ENCODE data around the gene TOM1. TPM values are rescaled to one million over a fixed set of nuclear protein-coding genes. Genes with fewer than 3 reads are reported as not detected.
"Not testable (repeated sequence)": the region's sequence is repeated elsewhere in the genome, so short reads cannot be mapped to it uniquely, and the experiment has no call there.

Gene TOM1
- polyA plus RNA-seq, 3 donors from 2014 or later: 24.5 to 31.2 (median 26.2) TPM

DNA sequence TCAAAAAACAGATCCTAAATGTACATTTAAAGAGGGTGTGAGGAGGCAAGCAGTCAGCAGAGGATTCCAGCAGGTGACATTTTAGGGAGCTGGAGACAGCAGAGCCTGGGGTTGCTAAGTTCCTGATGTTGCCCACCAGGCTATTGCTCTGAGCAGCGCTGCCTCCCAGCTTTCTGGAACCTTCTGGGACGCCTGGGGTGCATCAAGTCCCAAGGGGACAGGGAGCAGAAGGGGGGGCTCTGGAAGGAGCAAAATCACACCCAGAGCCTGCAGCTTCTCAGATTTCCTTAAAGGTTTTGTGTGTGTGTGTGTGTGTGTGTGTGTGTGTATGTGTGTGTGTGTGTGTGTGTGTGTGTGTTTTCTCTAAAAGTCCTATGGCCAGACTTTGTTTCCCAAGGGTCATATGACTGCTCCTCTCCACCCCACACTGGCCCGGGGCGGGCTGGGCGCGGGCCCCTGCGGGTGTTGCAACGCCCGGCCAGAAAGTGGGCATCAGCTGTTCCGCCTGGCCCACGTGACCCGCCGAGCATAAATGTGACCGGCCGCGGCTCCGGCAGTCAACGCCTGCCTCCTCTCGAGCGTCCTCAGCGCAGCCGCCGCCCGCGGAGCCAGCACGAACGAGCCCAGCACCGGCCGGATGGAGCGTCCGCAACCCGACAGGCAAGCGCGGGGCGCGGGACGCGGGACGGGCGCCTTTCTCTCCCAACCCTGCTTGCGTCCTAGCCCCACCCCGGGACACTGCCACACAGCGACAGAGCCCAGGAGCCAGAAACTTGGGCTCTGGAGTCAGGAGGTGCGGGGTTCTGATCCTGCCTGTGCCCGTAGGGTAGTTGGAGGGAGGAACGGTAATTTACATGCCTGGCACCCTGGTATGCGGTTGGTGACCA is 81.1 kb downstream of the TOM1 start, which contains the start of gene HMOX1:
Gene HMOX1 (plus strand): TSS at position 560 of the 887 bp plus-strand sequence. CDS start 78 bp downstream, at position 638.
- H3K36me3 Mint-ChIP-seq: no peaks in the 10 kb centered on the region
- peak within 1 kb of the TSS; percentile 56 to 86 (median 71) for H3K27ac Mint-ChIP-seq
- H3K9me3 Mint-ChIP-seq: no peaks in the 10 kb centered on the region
- peak; percentile 67 to 73 (median 70) for DNase-seq
- peaks cover 20 to 22% of the 10 kb centered on the region in 2 donors for H3K4me1 Mint-ChIP-seq
- peak within 1 kb of the TSS; percentile 74 to 81 (median 78) for H3K4me3 Mint-ChIP-seq
- H3K27me3 Mint-ChIP-seq (ENCODE audit: low read depth in 3 of 3): peaks cover 3 to 14% (median 3%) of the 10 kb centered on the region in 3 donors

DNA sequence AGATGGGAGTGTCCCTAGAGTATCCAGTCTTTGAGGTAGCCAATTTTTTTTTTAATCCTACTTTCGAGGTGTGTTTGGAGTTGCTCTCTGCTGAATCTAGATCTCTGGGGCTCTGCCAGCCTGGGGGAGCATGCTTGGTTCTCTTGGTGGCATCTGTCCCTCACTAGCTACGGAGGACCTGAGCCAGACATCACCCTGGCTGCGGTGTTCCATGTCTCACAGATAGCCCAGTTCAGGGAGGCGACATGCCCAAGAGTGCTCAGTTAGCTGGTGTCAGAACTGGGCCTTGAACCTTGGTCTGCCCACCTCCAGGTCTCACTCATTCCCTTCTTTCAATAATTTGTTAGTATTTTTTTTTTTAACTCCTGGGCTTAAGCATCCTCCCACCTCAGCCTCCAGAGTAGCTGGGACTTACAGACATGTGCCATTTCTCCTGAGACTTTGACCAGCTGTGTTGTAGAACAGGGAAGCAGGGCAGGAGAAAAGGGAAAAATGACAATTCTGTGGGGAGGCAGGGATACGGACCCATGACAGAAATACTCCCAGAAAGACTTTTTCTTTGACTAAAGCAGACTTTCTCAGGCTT is 81.8 kb downstream of the TOM1 start:
- Mint-ChIP-seq H3K27ac (peak overlapping the region in 4 of 6 donors; percentile 56 to 76 (median 71)), H3K36me3 (no peaks in the 10 kb centered on the region), H3K4me1 (peaks cover 20 to 22% of the 10 kb centered on the region in 2 donors), H3K27me3 (ENCODE audit: low read depth in 3 of 3) (peaks cover 3 to 14% (median 3%) of the 10 kb centered on the region in 3 donors), H3K4me3 (peak overlapping the region; percentile 74 to 81 (median 78)), H3K9me3 (no peaks in the 10 kb centered on the region)
- DNase-seq: no peak

DNA sequence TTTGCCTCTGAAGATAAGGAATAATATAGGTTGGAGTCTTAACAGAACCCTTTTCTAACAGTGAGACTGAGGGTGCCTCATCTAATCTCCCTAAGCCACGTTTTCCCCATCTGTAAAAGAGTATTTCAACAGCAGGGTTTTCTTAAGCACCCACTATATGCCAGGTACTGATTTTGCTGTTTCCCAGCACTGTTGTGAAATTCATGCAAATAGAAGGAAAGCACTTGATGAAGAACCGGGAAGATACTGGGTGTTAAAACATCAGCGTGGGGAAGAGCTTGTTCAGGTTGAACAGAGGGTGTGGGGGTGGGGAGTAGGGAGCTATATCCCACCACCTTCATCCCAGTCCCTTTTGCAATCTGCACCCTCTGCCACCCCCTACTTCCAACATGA is 84.0 kb downstream of the TOM1 start:
- Mint-ChIP-seq H3K27ac (no peak overlapping the region), H3K36me3 (no peaks in the 10 kb centered on the region), H3K4me3 (no peak overlapping the region), H3K9me3 (no peaks in the 10 kb centered on the region), H3K27me3 (ENCODE audit: low read depth in 3 of 3) (peaks cover 3 to 14% (median 3%) of the 10 kb centered on the region in 3 donors), H3K4me1 (peaks cover 8 to 12% of the 10 kb centered on the region in 2 donors)
- no peak for DNase-seq

DNA sequence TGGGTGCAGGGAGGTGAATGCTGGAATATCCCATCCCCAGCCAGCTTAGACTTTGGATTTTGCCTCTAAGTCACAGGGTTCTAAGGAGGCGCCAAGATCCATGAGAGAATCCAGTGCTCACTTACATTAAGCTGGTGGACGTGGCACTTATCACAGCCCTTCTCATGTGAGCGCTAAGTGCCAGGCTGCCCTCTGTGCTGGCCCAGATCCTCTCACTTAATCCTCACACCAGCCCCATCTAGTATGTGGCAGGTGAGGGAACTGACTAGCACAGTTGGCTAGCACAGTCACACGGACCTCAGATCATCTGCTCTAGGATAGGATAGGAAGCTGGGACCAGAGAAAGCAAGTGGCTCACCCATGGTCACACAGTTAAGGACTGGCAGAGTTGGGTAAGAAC is 84.8 kb downstream of the TOM1 start:
- H3K4me3 Mint-ChIP-seq: no peak overlapping the region
- no peaks in the 10 kb centered on the region for H3K9me3 Mint-ChIP-seq
- H3K27me3 Mint-ChIP-seq (ENCODE audit: low read depth in 3 of 3): peaks cover 3 to 10% (median 3%) of the 10 kb centered on the region in 3 donors
- H3K36me3 Mint-ChIP-seq: no peaks in the 10 kb centered on the region
- peaks cover 8 to 12% of the 10 kb centered on the region in 2 donors for H3K4me1 Mint-ChIP-seq
- H3K27ac Mint-ChIP-seq: no peak overlapping the region
- no peak for DNase-seq

DNA sequence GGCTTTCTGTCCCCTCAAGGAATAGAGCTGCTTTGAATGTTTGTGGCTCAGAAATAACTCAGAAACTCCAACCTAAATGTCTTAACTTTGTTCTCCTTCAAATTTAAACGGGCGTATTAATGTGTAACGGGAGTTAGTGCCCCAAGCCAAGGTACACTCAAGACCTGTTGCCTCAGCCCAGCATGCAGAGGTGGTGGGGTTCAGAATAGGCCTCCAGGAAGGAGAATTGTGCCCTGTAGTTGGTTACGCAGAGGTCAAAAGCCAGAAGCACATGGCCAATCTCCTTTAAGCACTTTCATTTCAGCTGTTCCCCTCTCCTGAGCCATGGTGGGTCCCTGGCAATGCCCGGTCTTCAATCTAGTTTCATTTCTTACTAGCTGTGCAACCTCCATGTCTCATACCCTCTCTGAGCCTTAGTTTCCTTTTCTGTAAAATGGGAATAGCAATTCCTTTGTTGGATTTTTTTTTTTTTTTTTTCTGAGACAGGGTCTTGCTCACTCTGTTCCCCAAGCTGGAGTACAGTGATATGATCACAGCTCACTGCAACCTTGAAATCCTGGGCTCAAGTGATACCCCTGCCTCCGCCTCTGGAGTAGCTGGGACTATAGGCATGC is 85.4 kb downstream of the TOM1 start:
- DNase-seq: no peak
- Mint-ChIP-seq H3K4me3 (no peak overlapping the region), H3K4me1 (peaks cover 8 to 12% of the 10 kb centered on the region in 2 donors), H3K9me3 (no peaks in the 10 kb centered on the region), H3K27me3 (ENCODE audit: low read depth in 3 of 3) (peaks cover under 1 to 8% (median under 1%) of the 10 kb centered on the region in 3 donors), H3K36me3 (no peaks in the 10 kb centered on the region), H3K27ac (no peak overlapping the region)

DNA sequence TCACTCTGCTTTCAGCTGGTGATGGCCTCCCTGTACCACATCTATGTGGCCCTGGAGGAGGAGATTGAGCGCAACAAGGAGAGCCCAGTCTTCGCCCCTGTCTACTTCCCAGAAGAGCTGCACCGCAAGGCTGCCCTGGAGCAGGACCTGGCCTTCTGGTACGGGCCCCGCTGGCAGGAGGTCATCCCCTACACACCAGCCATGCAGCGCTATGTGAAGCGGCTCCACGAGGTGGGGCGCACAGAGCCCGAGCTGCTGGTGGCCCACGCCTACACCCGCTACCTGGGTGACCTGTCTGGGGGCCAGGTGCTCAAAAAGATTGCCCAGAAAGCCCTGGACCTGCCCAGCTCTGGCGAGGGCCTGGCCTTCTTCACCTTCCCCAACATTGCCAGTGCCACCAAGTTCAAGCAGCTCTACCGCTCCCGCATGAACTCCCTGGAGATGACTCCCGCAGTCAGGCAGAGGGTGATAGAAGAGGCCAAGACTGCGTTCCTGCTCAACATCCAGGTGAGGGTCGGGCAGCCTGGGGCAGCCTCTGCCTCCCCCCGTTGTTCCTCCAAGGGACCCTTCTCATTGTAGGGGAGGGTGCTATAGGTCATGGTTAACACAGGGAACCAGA is 87.1 kb downstream of the TOM1 start:
- Mint-ChIP-seq H3K27me3 (ENCODE audit: low read depth in 3 of 3) (no peaks in the 10 kb centered on the region), H3K9me3 (no peaks in the 10 kb centered on the region), H3K36me3 (no peaks in the 10 kb centered on the region), H3K27ac (no peak overlapping the region), H3K4me1 (peaks cover 1 to 2% of the 10 kb centered on the region in 2 donors), H3K4me3 (no peak overlapping the region)
- DNase-seq: no peak

DNA sequence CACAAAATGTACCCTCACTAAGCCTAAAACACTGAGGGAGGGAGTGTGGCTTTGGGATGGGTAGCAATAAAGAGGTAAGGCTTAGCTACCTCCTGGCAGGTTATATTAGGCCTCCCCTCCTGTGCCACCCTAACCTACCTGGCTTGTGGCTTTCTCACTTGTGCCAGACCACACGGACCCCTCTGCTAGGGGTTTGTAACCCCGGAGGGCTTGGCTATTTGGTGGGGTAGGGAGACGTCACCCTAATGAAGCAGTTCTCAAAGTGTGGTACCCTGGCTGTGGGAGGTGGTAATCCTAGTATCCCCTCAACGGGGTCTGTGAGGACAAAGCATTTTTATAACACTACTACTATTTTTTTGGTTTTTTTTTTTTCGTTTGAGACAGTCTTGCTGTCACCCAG is 91.2 kb downstream of the TOM1 start:
- H3K9me3 Mint-ChIP-seq: no peaks in the 10 kb centered on the region
- H3K27ac Mint-ChIP-seq: no peak overlapping the region
- peaks cover 0 to 2% (median 0%) of the 10 kb centered on the region in 3 donors for H3K27me3 Mint-ChIP-seq (ENCODE audit: low read depth in 3 of 3)
- no peak for DNase-seq
- H3K36me3 Mint-ChIP-seq: peaks cover 0 to 7% (median 0%) of the 10 kb centered on the region in 3 donors
- no peak overlapping the region for H3K4me3 Mint-ChIP-seq
- peaks cover 12% of the 10 kb centered on the region in 2 donors for H3K4me1 Mint-ChIP-seq

DNA sequence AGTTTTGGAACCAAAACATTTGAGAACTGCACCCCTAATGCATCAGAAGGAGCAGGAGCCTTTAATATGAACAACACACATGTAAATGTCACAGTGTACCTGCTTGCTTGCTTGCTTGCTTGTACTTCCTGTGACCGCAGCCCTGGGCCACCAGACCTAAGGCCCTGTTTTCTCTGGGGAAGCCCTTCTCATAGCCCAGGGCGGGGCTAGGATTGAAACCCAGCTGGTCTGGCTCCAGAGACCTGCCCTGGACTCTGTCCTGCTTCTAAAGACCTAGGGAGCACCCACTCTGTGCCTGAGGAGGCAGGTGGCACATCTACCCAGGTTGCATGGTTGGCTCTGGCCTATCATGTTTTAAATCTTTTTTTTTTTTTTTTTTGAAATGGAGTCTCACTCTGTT is 92.7 kb downstream of the TOM1 start:
- H3K9me3 Mint-ChIP-seq: no peaks in the 10 kb centered on the region
- no peak overlapping the region for H3K27ac Mint-ChIP-seq
- H3K27me3 Mint-ChIP-seq (ENCODE audit: low read depth in 3 of 3): peaks cover 0 to 5% (median 0%) of the 10 kb centered on the region in 3 donors
- peaks cover 0 to 7% (median 0%) of the 10 kb centered on the region in 3 donors for H3K36me3 Mint-ChIP-seq
- no peak overlapping the region for H3K4me3 Mint-ChIP-seq
- H3K4me1 Mint-ChIP-seq: peaks cover 12% of the 10 kb centered on the region in 2 donors
- DNase-seq: no peak

DNA sequence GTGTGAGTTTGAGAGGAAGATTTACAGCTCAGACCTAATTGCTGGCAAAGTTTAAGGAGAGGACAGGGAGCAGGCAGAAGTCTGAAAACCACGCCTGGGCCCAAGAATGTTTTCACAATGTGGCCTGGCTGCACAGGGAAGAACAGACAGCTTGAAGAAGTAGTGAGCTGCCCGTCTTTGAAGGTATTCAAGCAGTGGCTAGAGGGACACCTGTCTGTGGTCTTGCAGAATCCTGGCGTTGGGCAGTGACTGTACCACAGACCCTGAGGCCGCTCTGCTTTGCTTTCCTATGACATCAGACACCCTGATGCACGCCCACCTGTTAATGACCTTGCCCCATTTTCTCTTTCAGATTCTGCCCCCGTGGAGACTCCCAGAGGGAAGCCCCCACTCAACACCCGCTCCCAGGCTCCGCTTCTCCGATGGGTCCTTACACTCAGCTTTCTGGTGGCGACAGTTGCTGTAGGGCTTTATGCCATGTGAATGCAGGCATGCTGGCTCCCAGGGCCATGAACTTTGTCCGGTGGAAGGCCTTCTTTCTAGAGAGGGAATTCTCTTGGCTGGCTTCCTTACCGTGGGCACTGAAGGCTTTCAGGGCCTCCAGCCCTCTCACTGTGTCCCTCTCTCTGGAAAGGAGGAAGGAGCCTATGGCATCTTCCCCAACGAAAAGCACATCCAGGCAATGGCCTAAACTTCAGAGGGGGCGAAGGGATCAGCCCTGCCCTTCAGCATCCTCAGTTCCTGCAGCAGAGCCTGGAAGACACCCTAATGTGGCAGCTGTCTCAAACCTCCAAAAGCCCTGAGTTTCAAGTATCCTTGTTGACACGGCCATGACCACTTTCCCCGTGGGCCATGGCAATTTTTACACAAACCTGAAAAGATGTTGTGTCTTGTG is 93.7 kb downstream of the TOM1 start:
- H3K27ac Mint-ChIP-seq: peak overlapping the region; percentile 65 to 89 (median 86)
- H3K27me3 Mint-ChIP-seq (ENCODE audit: low read depth in 3 of 3): peaks cover 0 to 5% (median 0%) of the 10 kb centered on the region in 3 donors
- H3K4me3 Mint-ChIP-seq: peak overlapping the region in 4 of 5 donors; percentile 15 to 63 (median 30)
- peaks cover 12% of the 10 kb centered on the region in 2 donors for H3K4me1 Mint-ChIP-seq
- peaks cover 0 to 7% (median 0%) of the 10 kb centered on the region in 3 donors for H3K36me3 Mint-ChIP-seq
- no peaks in the 10 kb centered on the region for H3K9me3 Mint-ChIP-seq
- no peak for DNase-seq

DNA sequence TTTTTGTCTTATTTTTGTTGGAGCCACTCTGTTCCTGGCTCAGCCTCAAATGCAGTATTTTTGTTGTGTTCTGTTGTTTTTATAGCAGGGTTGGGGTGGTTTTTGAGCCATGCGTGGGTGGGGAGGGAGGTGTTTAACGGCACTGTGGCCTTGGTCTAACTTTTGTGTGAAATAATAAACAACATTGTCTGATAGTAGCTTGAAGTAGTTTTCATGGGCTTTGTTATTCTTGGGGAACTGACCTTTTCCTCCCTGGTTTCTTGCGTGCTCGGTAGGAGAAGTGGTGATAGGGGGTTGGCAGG is 94.3 kb downstream of the TOM1 start:
- H3K27ac Mint-ChIP-seq: peak overlapping the region; percentile 65 to 89 (median 86)
- H3K4me1 Mint-ChIP-seq: peaks cover 12 to 13% of the 10 kb centered on the region in 2 donors
- DNase-seq: peak in 2 of 3 donors; percentile 9
- H3K9me3 Mint-ChIP-seq: no peaks in the 10 kb centered on the region
- H3K27me3 Mint-ChIP-seq (ENCODE audit: low read depth in 3 of 3): peaks cover 0 to 5% (median 2%) of the 10 kb centered on the region in 3 donors
- peak overlapping the region; percentile 15 to 63 (median 35) for H3K4me3 Mint-ChIP-seq
- peaks cover 0 to 7% (median 0%) of the 10 kb centered on the region in 3 donors for H3K36me3 Mint-ChIP-seq

DNA sequence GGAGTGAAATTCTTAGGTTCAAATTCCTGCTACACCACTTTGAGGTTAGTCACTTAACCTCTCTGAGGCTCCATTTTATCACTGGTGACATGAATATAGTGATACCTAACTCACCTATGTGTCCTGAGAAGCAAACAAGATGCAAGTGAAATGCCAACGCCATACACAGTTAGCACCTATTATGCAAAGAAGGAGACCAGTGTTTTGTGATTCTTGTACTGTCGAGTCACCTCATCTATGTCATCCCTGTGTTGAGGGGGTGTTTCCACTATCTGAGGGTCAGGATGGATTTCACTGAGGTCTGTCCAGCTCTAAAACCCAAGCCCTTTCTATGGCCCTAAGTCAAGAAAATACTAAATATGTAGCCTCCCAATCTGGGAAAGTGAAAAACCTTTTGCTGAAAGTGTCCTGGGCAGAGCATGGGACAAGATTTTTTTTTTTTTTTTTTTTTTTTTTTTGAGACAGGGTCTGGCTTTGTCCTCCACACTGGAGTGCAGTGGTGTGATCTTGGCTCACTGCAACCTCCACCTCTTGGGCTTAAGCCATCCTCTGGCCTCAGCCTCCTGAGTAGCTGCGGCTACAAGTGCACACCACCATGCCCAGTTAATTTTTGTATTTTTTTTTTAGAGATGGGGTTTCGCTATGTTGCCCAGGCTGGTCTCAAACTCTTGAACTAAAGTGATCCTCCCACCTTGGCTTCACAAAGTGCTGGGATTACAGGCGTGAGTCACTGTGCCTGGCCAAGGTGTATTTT is 95.3 kb downstream of the TOM1 start:
- H3K4me1 Mint-ChIP-seq: peaks cover 19 to 20% of the 10 kb centered on the region in 2 donors
- no peaks in the 10 kb centered on the region for H3K9me3 Mint-ChIP-seq
- peaks cover 6 to 12% (median 6%) of the 10 kb centered on the region in 3 donors for H3K27me3 Mint-ChIP-seq (ENCODE audit: low read depth in 3 of 3)
- no peak for DNase-seq
- no peak overlapping the region for H3K4me3 Mint-ChIP-seq
- peaks cover 0 to 7% (median 0%) of the 10 kb centered on the region in 3 donors for H3K36me3 Mint-ChIP-seq
- H3K27ac Mint-ChIP-seq: peak overlapping the region in 2 of 6 donors; percentile 58 to 89

DNA sequence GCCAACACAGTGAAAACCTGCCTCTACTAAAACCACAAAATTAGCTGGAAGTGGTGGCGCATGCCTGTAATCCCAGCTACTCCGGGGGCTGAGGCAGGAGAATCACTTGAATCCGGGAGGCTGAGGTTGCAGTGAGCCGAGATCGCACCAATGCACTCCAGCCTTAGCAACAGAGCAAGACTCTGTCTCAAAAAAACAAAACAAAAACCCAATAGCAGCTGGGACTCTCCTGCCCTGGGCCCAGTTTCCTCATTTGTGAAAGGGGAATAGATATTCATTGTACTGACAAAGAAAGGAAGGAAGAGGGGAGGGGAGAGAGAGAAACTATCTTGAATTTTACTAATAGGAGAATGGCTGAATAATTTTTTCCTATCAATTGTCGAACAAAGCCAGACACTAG is 96.9 kb downstream of the TOM1 start:
- DNase-seq, H3K36me3 Mint-ChIP-seq, H3K4me3 Mint-ChIP-seq, H3K9me3 Mint-ChIP-seq: not testable (repeated sequence)
- Mint-ChIP-seq H3K4me1 (peaks cover 30 to 31% of the 10 kb centered on the region in 2 donors), H3K27ac (peak overlapping the region in 1 of 6 donors; percentile 34), H3K27me3 (ENCODE audit: low read depth in 3 of 3) (peaks cover 6 to 14% (median 7%) of the 10 kb centered on the region in 3 donors)
